AG09309 (cell line): ENCODE measurements around the gene CFLAR.

Source experiments
- DNase-seq: peaks from one replicate; pipeline ENCODE4 v3.0.0-alpha.2; 2010; ENCODE audit warnings: low read depth
- H3K4me3 ChIP-seq: 2 replicates; pipeline ENCODE4 v1.5.1; 2011; ENCODE audit warnings: mild to moderate bottlenecking, low read depth, low read length, moderate library complexity; ENCODE audit not compliant: control insufficient read depth
- CTCF ChIP-seq: IDR thresholded peaks from 2 replicates; pipeline ENCODE4 v1.5.1; 2011; ENCODE audit warnings: mild to moderate bottlenecking, low read depth, low read length, inconsistent platforms; ENCODE audit not compliant: insufficient read depth, control insufficient read depth; ENCODE audit errors: missing control alignments

Gene CFLAR

GRCh38 chr2:201118121-201118960, 2.4 kb downstream of the CFLAR start:
- peak; percentile 51 for DNase-seq
- TF ChIP-seq CTCF, result peak; percentile 48
- peak overlapping the region; percentile 82 for H3K4me3 ChIP-seq

- peak overlapping the region; percentile 82 for H3K4me3 ChIP-seq
- DNase-seq, result no peak
- no peak for TF ChIP-seq CTCF
Measured at GRCh38 chr2:201118961-201119854, 3.2 kb downstream of the CFLAR start.

- TF ChIP-seq CTCF, result no peak
- no peak for DNase-seq
- H3K4me3 ChIP-seq, result no peak overlapping the region
Measured at GRCh38 chr2:201122276-201122675, 6.3 kb downstream of the CFLAR start.

- TF ChIP-seq CTCF, result no peak
- no peak for DNase-seq
- no peak overlapping the region for H3K4me3 ChIP-seq
Measured at GRCh38 chr2:201126308-201127151, 10.6 kb downstream of the CFLAR start.

- no peak for DNase-seq
- TF ChIP-seq CTCF, result no peak
- H3K4me3 ChIP-seq, result no peak overlapping the region
Measured at GRCh38 chr2:201127152-201127511, 11.2 kb downstream of the CFLAR start.

- peak; percentile 65 for DNase-seq
- no peak for TF ChIP-seq CTCF
- 0 out of 2 replicates have a peak overlapping the region, but pooled peaks have one; percentile 1 for H3K4me3 ChIP-seq
Measured at GRCh38 chr2:201127570-201127969, 11.6 kb downstream of the CFLAR start.
